HEK293 (cell line): ENCODE results near the gene FZD2.

Source experiments
- BCL6B ChIP-seq: fragments of 450-650 bp; formaldehyde crosslinking; IDR thresholded peaks from 2 replicates; pipeline ENCODE4 v1.5.1; 2017; ENCODE audit warnings: missing biosample characterization, missing genetic modification characterization
- EGR2 ChIP-seq: fragments of 450-650 bp; formaldehyde crosslinking; IDR thresholded peaks from 2 replicates; pipeline ENCODE4 v1.5.1; 2016; ENCODE audit warnings: low read depth, missing biosample characterization, missing genetic modification characterization
- GLI2 ChIP-seq: fragments of 450-650 bp; formaldehyde crosslinking; IDR thresholded peaks from 2 replicates; pipeline ENCODE4; 2017; ENCODE audit warnings: missing biosample characterization, missing genetic modification characterization, low read depth, borderline replicate concordance
- GLIS1 ChIP-seq: fragments of 450-650 bp; formaldehyde crosslinking; IDR thresholded peaks from 2 replicates; pipeline ENCODE4 v1.5.1; 2016; ENCODE audit warnings: missing biosample characterization, missing genetic modification characterization
- KLF1 ChIP-seq: fragments of 450-650 bp; formaldehyde crosslinking; IDR thresholded peaks from 2 replicates; pipeline ENCODE4 v1.5.1; 2016; ENCODE audit warnings: missing biosample characterization, missing genetic modification characterization
- RBAK ChIP-seq: fragments of 450-650 bp; formaldehyde crosslinking; IDR thresholded peaks from 2 replicates; pipeline ENCODE4 v1.5.1; 2016; ENCODE audit warnings: missing biosample characterization, missing genetic modification characterization
- REPIN1 ChIP-seq: fragments of 450-650 bp; formaldehyde crosslinking; IDR thresholded peaks from 2 replicates; pipeline ENCODE4 v1.5.1; 2017; ENCODE audit warnings: missing biosample characterization, missing genetic modification characterization, low read depth
- SCRT1 ChIP-seq: fragments of 450-650 bp; formaldehyde crosslinking; IDR thresholded peaks from 2 replicates; pipeline ENCODE4 v1.5.1; 2016; ENCODE audit warnings: missing biosample characterization, missing genetic modification characterization, borderline replicate concordance
- SETDB1 ChIP-seq: IDR thresholded peaks from one replicate; pipeline ENCODE4 v1.6.1; 2017; ENCODE audit warnings: mild to moderate bottlenecking, low read length, moderate library complexity, mixed read lengths; ENCODE audit not compliant: insufficient read length
- WT1 ChIP-seq: fragments of 450-650 bp; formaldehyde crosslinking; IDR thresholded peaks from 2 replicates; pipeline ENCODE4 v1.5.1; 2016; ENCODE audit warnings: missing biosample characterization, missing genetic modification characterization
- ZBTB10 ChIP-seq: fragments of 450-650 bp; formaldehyde crosslinking; IDR thresholded peaks from 2 replicates; pipeline ENCODE4 v1.5.1; 2016; ENCODE audit warnings: missing biosample characterization, missing genetic modification characterization
- ZBTB8A ChIP-seq: fragments of 450-650 bp; formaldehyde crosslinking; IDR thresholded peaks from 2 replicates; pipeline ENCODE4 v1.5.1; 2016; ENCODE audit warnings: missing biosample characterization, missing genetic modification characterization
- ZNF146 ChIP-seq: fragments of 450-650 bp; formaldehyde crosslinking; IDR thresholded peaks from 2 replicates; pipeline ENCODE4 v1.5.1; 2016; ENCODE audit warnings: missing biosample characterization, missing genetic modification characterization
- ZNF2 ChIP-seq: fragments of 450-650 bp; formaldehyde crosslinking; IDR thresholded peaks from 2 replicates; pipeline ENCODE4 v1.5.1; 2016; ENCODE audit warnings: missing biosample characterization, missing genetic modification characterization
- ZNF202 ChIP-seq: fragments of 450-650 bp; formaldehyde crosslinking; IDR thresholded peaks from 2 replicates; pipeline ENCODE4 v1.5.1; 2016; ENCODE audit warnings: missing biosample characterization, missing genetic modification characterization, borderline replicate concordance
- ZNF223 ChIP-seq: fragments of 450-650 bp; formaldehyde crosslinking; IDR thresholded peaks from 2 replicates; pipeline ENCODE4 v1.5.1; 2016; ENCODE audit warnings: missing biosample characterization, missing genetic modification characterization
- ZNF292 ChIP-seq: fragments of 450-650 bp; formaldehyde crosslinking; IDR thresholded peaks from 2 replicates; pipeline ENCODE4 v1.5.1; 2016; ENCODE audit warnings: low read depth, missing biosample characterization, missing genetic modification characterization, borderline replicate concordance
- ZNF341 ChIP-seq: fragments of 450-650 bp; formaldehyde crosslinking; IDR thresholded peaks from 2 replicates; pipeline ENCODE4; 2016; ENCODE audit warnings: low read depth, missing biosample characterization, missing genetic modification characterization
- ZNF350 ChIP-seq: fragments of 450-650 bp; formaldehyde crosslinking; IDR thresholded peaks from 2 replicates; pipeline ENCODE4 v1.5.0; 2017; ENCODE audit warnings: missing biosample characterization, mild to moderate bottlenecking, missing genetic modification characterization
- ZNF366 ChIP-seq: fragments of 450-650 bp; formaldehyde crosslinking; conservative IDR thresholded peaks from 2 replicates; pipeline ENCODE4 v1.5.1; 2016; ENCODE audit warnings: missing biosample characterization, missing genetic modification characterization
- ZNF37A ChIP-seq: fragments of 450-650 bp; IDR thresholded peaks from 2 replicates; pipeline ENCODE4 v1.5.1; 2018; ENCODE audit warnings: missing biosample characterization, missing genetic modification characterization
- ZNF391 ChIP-seq: fragments of 450-650 bp; formaldehyde crosslinking; IDR thresholded peaks from 2 replicates; pipeline ENCODE4 v1.5.1; 2016; ENCODE audit warnings: low read depth, missing biosample characterization, missing genetic modification characterization, borderline replicate concordance
- ZNF398 ChIP-seq: fragments of 450-650 bp; formaldehyde crosslinking; IDR thresholded peaks from 2 replicates; pipeline ENCODE4 v1.5.1; 2017; ENCODE audit warnings: missing biosample characterization, missing genetic modification characterization
- ZNF473 ChIP-seq: fragments of 450-650 bp; formaldehyde crosslinking; IDR thresholded peaks from 2 replicates; pipeline ENCODE4 v1.5.1; 2017; ENCODE audit warnings: missing biosample characterization, missing genetic modification characterization
- ZNF677 ChIP-seq: fragments of 450-650 bp; IDR thresholded peaks from 2 replicates; pipeline ENCODE4 v1.5.0; 2018; ENCODE audit warnings: missing biosample characterization, mild to moderate bottlenecking, missing genetic modification characterization, moderate library complexity
- ZSCAN30 ChIP-seq: fragments of 450-650 bp; IDR thresholded peaks from 2 replicates; pipeline ENCODE4 v1.5.1; 2018; ENCODE audit warnings: missing biosample characterization, mild to moderate bottlenecking, missing genetic modification characterization, moderate library complexity
- TF ChIP-seq, protein P1 (sequence below): fragments of 450-650 bp; formaldehyde crosslinking; IDR thresholded peaks from 2 replicates; pipeline ENCODE4 v1.5.0; 2017; ENCODE audit warnings: missing biosample characterization, missing genetic modification characterization, borderline replicate concordance
- TF ChIP-seq, protein P2 (sequence below): fragments of 450-650 bp; formaldehyde crosslinking; IDR thresholded peaks from 2 replicates; pipeline ENCODE4 v1.5.1; 2017; ENCODE audit warnings: missing biosample characterization, mild to moderate bottlenecking, missing genetic modification characterization, moderate library complexity
- TF ChIP-seq, protein P3 (sequence below): IDR thresholded peaks from 2 replicates; pipeline ENCODE4 v1.6.1; 2011; ENCODE audit warnings: mild to moderate bottlenecking, low read depth, low read length, borderline replicate concordance

The FZD2 gene

GRCh38 chr17:44556832-44557606 lies at the start of gene FZD2 (continued):
- peak; percentile 99 for TF ChIP-seq ZNF398 (tag by site-specific recombination)
- no peak for TF ChIP-seq ZNF473 (tag by site-specific recombination)
- TF ChIP-seq ZNF223 (tag by site-specific recombination), result no peak
- no peak for TF ChIP-seq ZNF350 (tag by site-specific recombination)
- no peak for TF ChIP-seq BCL6B (tag by site-specific recombination)
- TF ChIP-seq ZNF37A, result no peak
- TF ChIP-seq ZNF677 (tag by site-specific recombination), result no peak
- no peak for TF ChIP-seq ZNF146
- TF ChIP-seq ZBTB8A (tag by site-specific recombination), result peak; percentile 75
- TF ChIP-seq, protein P1, sequence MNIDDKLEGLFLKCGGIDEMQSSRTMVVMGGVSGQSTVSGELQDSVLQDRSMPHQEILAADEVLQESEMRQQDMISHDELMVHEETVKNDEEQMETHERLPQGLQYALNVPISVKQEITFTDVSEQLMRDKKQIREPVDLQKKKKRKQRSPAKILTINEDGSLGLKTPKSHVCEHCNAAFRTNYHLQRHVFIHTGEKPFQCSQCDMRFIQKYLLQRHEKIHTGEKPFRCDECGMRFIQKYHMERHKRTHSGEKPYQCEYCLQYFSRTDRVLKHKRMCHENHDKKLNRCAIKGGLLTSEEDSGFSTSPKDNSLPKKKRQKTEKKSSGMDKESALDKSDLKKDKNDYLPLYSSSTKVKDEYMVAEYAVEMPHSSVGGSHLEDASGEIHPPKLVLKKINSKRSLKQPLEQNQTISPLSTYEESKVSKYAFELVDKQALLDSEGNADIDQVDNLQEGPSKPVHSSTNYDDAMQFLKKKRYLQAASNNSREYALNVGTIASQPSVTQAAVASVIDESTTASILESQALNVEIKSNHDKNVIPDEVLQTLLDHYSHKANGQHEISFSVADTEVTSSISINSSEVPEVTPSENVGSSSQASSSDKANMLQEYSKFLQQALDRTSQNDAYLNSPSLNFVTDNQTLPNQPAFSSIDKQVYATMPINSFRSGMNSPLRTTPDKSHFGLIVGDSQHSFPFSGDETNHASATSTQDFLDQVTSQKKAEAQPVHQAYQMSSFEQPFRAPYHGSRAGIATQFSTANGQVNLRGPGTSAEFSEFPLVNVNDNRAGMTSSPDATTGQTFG (tag by site-specific recombination), result no peak
- no peak for TF ChIP-seq ZNF292 (tag by site-specific recombination)
- TF ChIP-seq ZSCAN30, result peak; percentile 62; the same call in 1 of the 2 replicates
- peak; percentile 23 for TF ChIP-seq SETDB1
- no peak for TF ChIP-seq RBAK (tag by site-specific recombination)
- peak; percentile 99 for TF ChIP-seq ZBTB10 (tag by site-specific recombination)
- no peak for TF ChIP-seq ZNF2 (tag by site-specific recombination)
- TF ChIP-seq ZNF366, result peak; percentile 94
- peak; percentile 69; the same call in 1 of the 2 replicates for TF ChIP-seq ZNF391 (tag by site-specific recombination)
- peak; percentile 71 for TF ChIP-seq EGR2 (tag by site-specific recombination)
- TF ChIP-seq ZNF202 (tag by site-specific recombination), result no peak
- peak; percentile 74 for TF ChIP-seq WT1 (tag by site-specific recombination)
- peak; percentile 85 for TF ChIP-seq KLF1 (tag by site-specific recombination)
- peak; percentile 39; the same call in 1 of the 2 replicates for TF ChIP-seq ZNF341 (tag by site-specific recombination)
- TF ChIP-seq GLI2 (tag by site-specific recombination), result no peak
- TF ChIP-seq, protein P2, sequence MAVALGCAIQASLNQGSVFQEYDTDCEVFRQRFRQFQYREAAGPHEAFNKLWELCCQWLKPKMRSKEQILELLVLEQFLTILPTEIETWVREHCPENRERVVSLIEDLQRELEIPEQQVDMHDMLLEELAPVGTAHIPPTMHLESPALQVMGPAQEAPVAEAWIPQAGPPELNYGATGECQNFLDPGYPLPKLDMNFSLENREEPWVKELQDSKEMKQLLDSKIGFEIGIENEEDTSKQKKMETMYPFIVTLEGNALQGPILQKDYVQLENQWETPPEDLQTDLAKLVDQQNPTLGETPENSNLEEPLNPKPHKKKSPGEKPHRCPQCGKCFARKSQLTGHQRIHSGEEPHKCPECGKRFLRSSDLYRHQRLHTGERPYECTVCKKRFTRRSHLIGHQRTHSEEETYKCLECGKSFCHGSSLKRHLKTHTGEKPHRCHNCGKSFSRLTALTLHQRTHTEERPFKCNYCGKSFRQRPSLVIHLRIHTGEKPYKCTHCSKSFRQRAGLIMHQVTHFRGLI (tag by site-specific recombination), result no peak
- TF ChIP-seq GLIS1 (tag by site-specific recombination), result peak; percentile 52
- no peak for TF ChIP-seq REPIN1 (tag by site-specific recombination)
- no peak for TF ChIP-seq SCRT1
- TF ChIP-seq, protein P3, sequence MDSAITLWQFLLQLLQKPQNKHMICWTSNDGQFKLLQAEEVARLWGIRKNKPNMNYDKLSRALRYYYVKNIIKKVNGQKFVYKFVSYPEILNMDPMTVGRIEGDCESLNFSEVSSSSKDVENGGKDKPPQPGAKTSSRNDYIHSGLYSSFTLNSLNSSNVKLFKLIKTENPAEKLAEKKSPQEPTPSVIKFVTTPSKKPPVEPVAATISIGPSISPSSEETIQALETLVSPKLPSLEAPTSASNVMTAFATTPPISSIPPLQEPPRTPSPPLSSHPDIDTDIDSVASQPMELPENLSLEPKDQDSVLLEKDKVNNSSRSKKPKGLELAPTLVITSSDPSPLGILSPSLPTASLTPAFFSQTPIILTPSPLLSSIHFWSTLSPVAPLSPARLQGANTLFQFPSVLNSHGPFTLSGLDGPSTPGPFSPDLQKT, result no peak
